ENCODE measurements around the gene BCAS1. TPM values are rescaled to one million over a fixed set of nuclear protein-coding genes. Genes with fewer than 3 reads are reported as not detected.
"Not testable (repeated sequence)": the region's sequence is repeated elsewhere in the genome, so short reads cannot be mapped to it uniquely, and the experiment has no call there.

Gene BCAS1
- total RNA-seq, 1 donor from 2014 or later, result 0.04 TPM

GRCh38 chr20:53980031-53980465 lies 90.3 kb downstream of the BCAS1 start:
- Histone ChIP-seq H3K36me3 (ENCODE audit: control insufficient read depth, insufficient read depth, low read length) (no peaks in the 10 kb centered on the region), H3K4me3 (ENCODE audit: low read depth, low read length) (no peak overlapping the region), H3K27me3 (ENCODE audit: control insufficient read depth, insufficient read depth, low read length) (no peaks in the 10 kb centered on the region)
- DNase-seq (ENCODE audit: low read depth), result no peak
- TF ChIP-seq CTCF (IDR thresholded peaks at IDR 0.05; ENCODE audit: insufficient read depth, low read length, poor library complexity, severe bottlenecking), result no peak

DNA sequence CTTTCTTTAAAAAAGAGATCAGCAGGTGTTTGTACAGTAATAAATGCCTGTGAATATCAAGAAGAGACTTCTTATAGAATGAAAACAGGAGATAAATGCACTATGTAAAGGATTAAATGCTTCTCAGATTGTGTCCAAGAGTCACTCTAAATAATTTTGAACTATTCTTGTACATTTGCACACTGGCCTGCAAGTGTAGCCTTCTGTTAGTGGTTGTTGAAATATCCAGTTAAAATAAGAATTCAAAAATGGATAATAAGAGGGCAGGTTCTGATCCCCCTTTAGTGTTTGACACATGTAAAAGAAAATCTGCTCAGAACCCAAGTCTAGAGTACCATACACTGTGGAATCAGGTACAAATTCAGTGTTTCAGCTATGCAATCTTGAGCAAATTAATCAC lies 91.9 kb downstream of the BCAS1 start:
- H3K27me3 ChIP-seq (ENCODE audit: control insufficient read depth, insufficient read depth, low read length), result no peaks in the 10 kb centered on the region
- no peak for TF ChIP-seq CTCF (IDR thresholded peaks at IDR 0.05; ENCODE audit: insufficient read depth, low read length, poor library complexity, severe bottlenecking)
- DNase-seq (ENCODE audit: low read depth), result no peak

DNA sequence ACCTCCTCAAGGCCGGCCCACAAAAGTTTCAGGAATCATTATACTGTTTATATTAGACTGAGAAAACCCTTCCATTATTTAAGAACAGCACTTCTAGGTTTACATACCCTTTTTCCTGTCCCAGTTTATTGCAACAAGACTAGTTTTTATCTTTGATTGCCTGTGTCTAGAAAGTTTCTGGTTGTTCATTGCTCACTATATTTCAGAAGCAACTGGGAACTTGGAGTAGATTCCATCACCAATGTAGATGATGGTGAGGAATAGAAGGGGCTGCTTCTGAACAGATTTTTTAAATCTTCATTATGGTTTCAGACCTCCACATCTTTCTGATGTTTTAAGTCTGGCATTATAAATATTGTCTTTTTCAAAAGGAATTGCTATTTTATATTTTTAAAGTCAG lies 93.0 kb downstream of the BCAS1 start:
- no peak overlapping the region for H3K4me3 ChIP-seq (ENCODE audit: low read depth, low read length)
- H3K36me3 ChIP-seq (ENCODE audit: control insufficient read depth, insufficient read depth, low read length), result no peaks in the 10 kb centered on the region
- no peaks in the 10 kb centered on the region for H3K27me3 ChIP-seq (ENCODE audit: control insufficient read depth, insufficient read depth, low read length)
- DNase-seq (ENCODE audit: low read depth), result no peak
- TF ChIP-seq CTCF (IDR thresholded peaks at IDR 0.05; ENCODE audit: insufficient read depth, low read length, poor library complexity, severe bottlenecking), result no peak

More for the DNA sequence above, 91.9 kb downstream of the BCAS1 start:
- Histone ChIP-seq H3K4me3 (ENCODE audit: low read depth, low read length) (no peak overlapping the region), H3K36me3 (ENCODE audit: control insufficient read depth, insufficient read depth, low read length) (no peaks in the 10 kb centered on the region)

GRCh38 chr20:53975761-53976160 lies 94.6 kb downstream of the BCAS1 start:
- no peak for TF ChIP-seq CTCF (IDR thresholded peaks at IDR 0.05; ENCODE audit: insufficient read depth, low read length, poor library complexity, severe bottlenecking)
- no peaks in the 10 kb centered on the region for H3K36me3 ChIP-seq (ENCODE audit: control insufficient read depth, insufficient read depth, low read length)
- no peaks in the 10 kb centered on the region for H3K27me3 ChIP-seq (ENCODE audit: control insufficient read depth, insufficient read depth, low read length)
- H3K4me3 ChIP-seq (ENCODE audit: low read depth, low read length), result no peak overlapping the region
- DNase-seq (ENCODE audit: low read depth), result no peak

DNA sequence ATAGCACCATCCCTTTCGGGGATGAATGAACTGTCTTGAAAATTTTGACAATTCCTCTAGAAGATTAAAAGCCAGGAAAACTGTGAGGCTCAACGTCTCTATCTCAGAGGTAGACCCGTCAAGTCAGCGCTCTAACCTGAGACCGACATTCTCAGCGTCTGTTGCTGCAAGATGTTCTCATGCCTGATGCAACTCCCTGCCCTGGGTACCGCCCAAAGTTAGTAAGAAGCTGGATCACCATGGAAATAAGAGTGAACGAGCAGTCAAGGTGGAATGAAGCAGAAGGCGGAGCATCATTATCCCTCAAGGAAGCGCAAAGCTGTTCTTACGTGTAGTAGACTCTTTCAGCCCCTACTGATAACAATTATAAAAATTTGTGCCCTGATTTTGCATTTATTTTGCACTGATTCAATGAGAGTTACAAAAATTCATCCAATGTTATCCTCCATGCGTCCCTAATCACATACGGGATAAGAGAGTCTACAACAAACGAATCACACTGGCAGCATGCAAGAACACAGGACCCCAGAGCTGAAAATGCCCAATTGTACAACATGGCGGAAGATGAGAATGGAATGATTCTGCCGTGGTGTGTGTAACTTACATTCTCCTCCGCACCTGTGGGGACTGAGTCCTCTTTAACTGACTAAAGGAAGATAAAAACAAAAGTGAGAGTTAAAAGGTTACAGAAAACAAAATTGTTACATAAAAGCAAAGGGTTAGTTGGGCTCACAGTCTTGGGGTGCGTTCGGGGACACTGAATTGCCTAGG lies 95.4 kb downstream of the BCAS1 start:
- no peaks in the 10 kb centered on the region for H3K36me3 ChIP-seq (ENCODE audit: control insufficient read depth, insufficient read depth, low read length)
- no peaks in the 10 kb centered on the region for H3K27me3 ChIP-seq (ENCODE audit: control insufficient read depth, insufficient read depth, low read length)
- no peak overlapping the region for H3K4me3 ChIP-seq (ENCODE audit: low read depth, low read length)
- no peak for TF ChIP-seq CTCF (IDR thresholded peaks at IDR 0.05; ENCODE audit: insufficient read depth, low read length, poor library complexity, severe bottlenecking)
- DNase-seq (ENCODE audit: low read depth), result no peak

DNA sequence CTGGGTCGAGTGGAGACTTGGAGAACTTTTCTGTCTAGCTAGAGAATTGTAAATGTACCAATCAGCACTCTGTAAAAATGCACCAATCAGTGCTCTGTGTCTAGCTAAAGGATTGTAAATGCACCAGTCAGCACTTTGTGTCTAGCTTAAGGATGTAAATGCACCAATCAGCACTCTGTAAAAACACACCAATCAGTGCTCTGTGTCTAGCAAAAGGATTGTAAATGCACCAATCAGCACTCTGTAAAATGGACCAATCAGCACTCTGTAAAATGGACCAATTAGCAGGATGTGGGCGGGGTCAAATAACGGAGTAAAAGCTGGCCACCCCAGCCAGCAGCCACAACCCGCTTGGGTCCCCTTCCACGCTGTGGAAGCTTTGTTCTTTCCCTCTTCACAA lies 96.5 kb downstream of the BCAS1 start:
- DNase-seq (ENCODE audit: low read depth); H3K4me3 ChIP-seq (ENCODE audit: low read depth, low read length); H3K36me3 ChIP-seq (ENCODE audit: control insufficient read depth, insufficient read depth, low read length); H3K27me3 ChIP-seq (ENCODE audit: control insufficient read depth, insufficient read depth, low read length): not testable (repeated sequence)

All from kidney epithelial cell (primary cell).